HG03039 (cell line): ENCODE measurements around the gene VWA2.

ENCODE experiments used
- ATAC-seq: cut with Tn5 transposase; IDR thresholded peaks from one replicate; pipeline ENCODE4 v1.9.1; 2021; ENCODE audit warnings: mild to moderate bottlenecking, moderate library complexity; ENCODE audit not compliant: unreplicated experiment

VWA2 gene

GRCh38 chr10:114337510-114338462 lies 98.7 kb downstream of the VWA2 start:
- no peak for ATAC-seq

DNA sequence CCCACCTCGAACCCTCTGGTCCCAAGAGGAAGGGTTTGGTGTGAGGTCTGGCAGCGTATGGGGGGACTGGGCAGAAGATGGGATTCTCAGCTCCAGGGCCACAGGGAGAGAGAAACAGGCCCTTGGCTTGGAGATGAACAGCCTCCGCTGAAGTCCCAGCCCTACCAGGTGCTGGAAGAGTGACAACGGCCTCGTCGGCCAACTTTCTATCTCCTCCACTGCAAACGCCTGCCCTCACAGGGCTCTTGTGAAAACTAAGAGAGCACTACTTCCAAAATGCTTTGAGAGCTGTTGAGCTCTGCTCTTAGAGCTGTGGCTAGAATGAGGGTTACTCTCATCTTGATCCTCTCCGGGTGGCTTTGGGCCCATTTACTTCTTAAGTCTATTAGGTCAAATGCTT lies 101.8 kb downstream of the VWA2 start:
- ATAC-seq: no peak
